GM08714 (cell line): ENCODE results near the gene VPS36.
"Not testable (repeated sequence)": the region's sequence is repeated elsewhere in the genome, so short reads cannot be mapped to it uniquely, and the experiment has no call there.

Source experiments
- H3K4me3 ChIP-seq: fragments of 200-500 bp; sonication (Bioruptor generic); 2 replicates; pipeline ENCODE4 v1.5.1; 2014; ENCODE audit warnings: mild to moderate bottlenecking, low read length, inconsistent platforms
- ZNF274 ChIP-seq: IDR thresholded peaks from 2 replicates; pipeline ENCODE4 v1.6.1; 2012; ENCODE audit warnings: mild to moderate bottlenecking, low read depth, low read length

VPS36 gene

GRCh38 chr13:52451135-52451804, 836 bp upstream of the VPS36 start:
- no peak for TF ChIP-seq ZNF274
- no peak overlapping the region for H3K4me3 ChIP-seq

DNA sequence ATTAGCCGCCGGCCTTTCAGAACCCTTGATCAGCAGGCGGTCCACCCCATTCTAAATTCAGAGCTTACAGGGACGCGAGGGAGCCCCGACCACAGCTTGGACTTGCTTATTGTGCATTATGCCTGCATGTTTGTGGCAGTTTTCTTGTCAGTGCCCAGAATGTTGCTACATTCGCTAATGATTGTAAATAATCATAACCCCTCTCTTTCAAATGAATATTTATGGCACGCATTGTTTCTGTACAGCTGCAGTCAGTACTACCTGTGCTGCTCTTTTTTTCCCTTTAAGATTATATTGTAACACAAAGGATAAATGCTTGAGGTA, 321 bp upstream of the VPS36 start:
- H3K4me3 ChIP-seq = no peak overlapping the region
- TF ChIP-seq ZNF274 = no peak

- peak overlapping the region; percentile 78 for H3K4me3 ChIP-seq
- no peak for TF ChIP-seq ZNF274
Measured at GRCh38 chr13:52449331-52450011, 963 bp downstream of the VPS36 start.

- no peak overlapping the region for H3K4me3 ChIP-seq
- no peak for TF ChIP-seq ZNF274
Measured at GRCh38 chr13:52447815-52448552, 2.5 kb downstream of the VPS36 start.

GRCh38 chr13:52447354-52447753, 3.1 kb downstream of the VPS36 start:
- no peak for TF ChIP-seq ZNF274
- no peak overlapping the region for H3K4me3 ChIP-seq

- no peak overlapping the region for H3K4me3 ChIP-seq
- no peak for TF ChIP-seq ZNF274
Measured at GRCh38 chr13:52446265-52446664, 4.2 kb downstream of the VPS36 start.

- no peak for TF ChIP-seq ZNF274
- H3K4me3 ChIP-seq = no peak overlapping the region
Measured at GRCh38 chr13:52432456-52432855, 18.0 kb downstream of the VPS36 start.

DNA sequence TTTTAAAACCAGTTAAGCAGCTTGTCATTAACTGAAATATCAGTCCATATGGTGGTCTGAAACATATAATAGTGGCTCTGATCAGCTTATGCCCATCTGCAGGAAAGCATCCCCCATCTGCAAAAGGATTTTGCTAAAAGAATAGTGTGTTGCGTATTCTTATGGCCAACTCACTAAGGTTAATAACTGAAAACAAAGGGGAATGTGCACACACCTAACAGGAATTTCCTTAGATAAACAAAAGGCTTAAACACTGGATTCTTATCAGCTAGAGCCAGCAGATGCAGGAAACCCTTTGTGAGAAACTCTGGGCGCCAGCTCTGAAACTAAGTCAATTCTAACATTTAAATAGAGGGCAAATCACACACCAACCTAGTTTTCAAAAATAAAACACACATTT, 22.1 kb downstream of the VPS36 start:
- no peak for TF ChIP-seq ZNF274
- no peak overlapping the region for H3K4me3 ChIP-seq

DNA sequence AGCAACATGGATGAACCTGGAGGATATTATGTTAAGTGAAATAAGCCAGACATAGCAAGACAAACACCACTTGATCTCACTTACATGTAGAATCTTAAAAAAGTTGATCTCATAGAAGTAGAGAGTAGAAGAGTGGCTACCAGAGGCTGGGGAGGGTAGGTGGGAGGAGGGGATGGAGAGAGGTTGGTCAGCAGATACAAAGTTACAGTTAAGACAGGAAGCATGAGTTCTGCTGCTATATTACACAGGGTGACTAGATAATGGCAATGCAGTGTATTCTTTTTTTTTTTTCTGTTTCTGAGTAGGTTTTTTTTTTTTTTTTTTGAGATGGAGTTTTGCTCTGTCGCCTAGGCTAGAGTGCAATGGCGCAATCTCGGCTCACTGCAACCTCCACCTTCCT, 29.2 kb downstream of the VPS36 start:
- TF ChIP-seq ZNF274 = no peak
- no peak overlapping the region for H3K4me3 ChIP-seq

DNA sequence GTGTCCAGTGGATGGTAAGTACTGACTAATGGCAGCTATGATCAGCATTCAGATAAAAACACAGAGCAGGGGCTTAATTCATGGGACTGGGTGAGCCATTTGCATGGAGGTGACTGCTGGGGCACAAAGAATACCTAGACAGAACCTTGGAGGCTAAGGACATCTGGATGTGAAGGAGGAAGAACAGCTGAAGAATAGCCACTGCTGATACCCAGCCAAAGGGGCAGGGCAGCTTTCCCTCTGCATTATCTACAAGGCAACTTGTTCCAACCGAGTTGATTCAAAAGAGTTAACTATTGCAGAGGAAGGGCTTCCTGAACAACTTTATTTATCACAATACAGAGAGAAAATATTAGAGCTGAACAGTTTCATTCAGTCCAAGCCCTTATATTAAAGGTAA, 31.4 kb downstream of the VPS36 start:
- TF ChIP-seq ZNF274 = no peak

DNA sequence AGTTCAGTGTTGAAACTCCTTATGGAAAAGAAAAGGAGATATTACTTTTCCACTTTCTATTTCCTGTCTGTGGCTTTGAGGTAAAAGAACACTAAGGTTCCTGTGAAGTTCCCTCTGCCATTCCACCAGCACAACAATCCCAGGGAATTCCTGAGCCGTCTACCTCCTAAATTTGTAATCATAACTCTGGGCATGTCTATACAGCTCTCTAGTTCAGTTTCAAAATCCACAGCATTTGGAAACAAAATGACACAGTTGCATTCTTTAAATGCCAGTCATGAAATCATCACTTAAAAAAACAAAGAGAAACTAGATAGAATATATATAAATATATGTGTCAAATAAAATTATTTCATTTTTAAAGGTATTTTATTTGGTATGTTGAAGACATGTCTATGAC, 35.5 kb downstream of the VPS36 start:
- no peak for TF ChIP-seq ZNF274
- no peak overlapping the region for H3K4me3 ChIP-seq

More for the DNA sequence above, 31.4 kb downstream of the VPS36 start:
- H3K4me3 ChIP-seq = no peak overlapping the region

DNA sequence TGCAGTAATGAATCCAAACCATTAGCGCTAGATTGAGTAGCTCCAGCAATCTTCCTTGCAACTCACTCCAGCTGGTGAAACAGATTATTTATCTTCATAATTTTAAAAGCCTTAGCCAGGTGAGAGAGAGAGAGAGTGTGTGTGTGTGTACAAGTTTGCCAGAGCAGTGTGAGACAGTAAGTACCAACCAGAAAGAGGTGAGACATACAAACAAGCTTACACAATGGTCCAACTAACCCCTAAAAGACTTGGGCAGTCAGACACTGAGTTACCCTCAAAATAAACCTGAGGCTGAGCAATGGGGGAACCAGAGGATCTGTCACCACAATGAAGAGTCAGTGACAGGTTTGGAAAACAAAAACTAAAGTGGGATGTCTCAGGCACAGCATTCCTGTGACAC, 36.4 kb downstream of the VPS36 start:
- TF ChIP-seq ZNF274 = no peak
- H3K4me3 ChIP-seq = no peak overlapping the region

DNA sequence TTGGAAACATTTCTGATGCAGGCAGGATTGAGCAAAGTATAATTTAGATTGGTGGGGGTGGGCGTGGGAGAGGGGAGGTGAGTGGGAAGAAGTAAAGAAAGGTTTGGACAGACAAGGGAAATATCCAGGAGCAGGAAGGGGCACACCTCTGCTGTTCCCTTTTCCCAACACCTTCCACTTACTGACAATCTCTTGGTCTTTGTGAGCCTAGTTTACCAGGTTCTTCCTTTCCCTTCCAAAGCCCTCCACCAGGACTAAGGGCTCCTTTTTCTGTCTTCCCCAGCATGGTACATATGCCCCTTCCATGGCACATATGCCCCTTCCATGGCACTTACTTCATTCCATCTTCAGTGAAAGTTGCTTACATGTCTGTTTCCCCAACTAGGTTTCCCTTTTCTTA, 38.3 kb downstream of the VPS36 start:
- H3K4me3 ChIP-seq = no peak overlapping the region
- TF ChIP-seq ZNF274 = no peak

DNA sequence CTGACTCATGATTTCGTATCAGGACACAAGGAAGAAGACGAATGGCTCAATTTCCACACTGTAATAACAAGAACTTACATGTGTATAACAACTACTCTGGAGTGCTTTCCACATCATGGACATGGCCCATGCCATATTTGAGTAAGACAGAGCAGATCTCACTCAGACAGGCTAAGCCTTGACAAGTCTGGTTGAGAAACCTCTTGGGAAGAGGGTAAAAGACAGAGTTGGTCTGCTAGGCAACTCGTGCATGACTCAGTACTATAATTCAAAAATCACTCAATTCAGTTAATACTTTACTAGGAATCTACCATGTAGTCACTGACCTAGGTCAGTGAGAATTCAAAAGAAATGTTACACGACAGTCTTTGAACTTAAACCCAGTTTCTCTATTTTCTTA, 38.8 kb downstream of the VPS36 start:
- no peak for TF ChIP-seq ZNF274
- H3K4me3 ChIP-seq = no peak overlapping the region

GRCh38 chr13:52408071-52408658, 42.3 kb downstream of the VPS36 start:
- not testable (repeated sequence) for H3K4me3 ChIP-seq

- not testable (repeated sequence) for H3K4me3 ChIP-seq
Measured at GRCh38 chr13:52407436-52407835, 43.0 kb downstream of the VPS36 start.
